Glomerular visceral epithelial cell (primary cell): Measurements from ENCODE around the gene ERCC3.
"Not testable (repeated sequence)": the region's sequence is repeated elsewhere in the genome, so short reads cannot be mapped to it uniquely, and the experiment has no call there.

ENCODE experiments used
- DNase-seq: peaks from one replicate; pipeline ENCODE4 v3.0.0-alpha.2; 2016; ENCODE audit errors: extremely low spot score

Gene ERCC3

GRCh38 chr2:127226520-127227263 lies 67.3 kb downstream of the ERCC3 start:
- DNase-seq = peak; percentile 88

DNA sequence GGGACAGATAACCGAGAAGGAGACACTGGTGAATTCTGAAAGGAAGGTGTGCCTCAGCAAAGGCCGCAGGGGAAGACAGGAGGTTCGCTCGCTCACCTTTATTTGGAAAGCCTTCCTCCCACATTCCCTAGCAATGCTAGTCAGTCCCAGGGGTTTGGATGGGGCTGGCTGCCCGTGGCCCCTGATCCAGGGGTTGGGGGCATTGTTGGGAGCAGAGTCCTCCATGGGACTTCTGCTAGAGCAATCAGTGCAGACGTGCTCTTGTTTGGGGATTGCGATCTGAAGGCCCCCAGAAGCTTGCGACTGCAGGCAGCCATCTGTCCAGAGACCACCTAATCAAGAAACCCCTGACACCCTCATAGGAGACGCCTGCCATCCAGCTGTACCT lies 67.8 kb downstream of the ERCC3 start:
- DNase-seq = no peak

DNA sequence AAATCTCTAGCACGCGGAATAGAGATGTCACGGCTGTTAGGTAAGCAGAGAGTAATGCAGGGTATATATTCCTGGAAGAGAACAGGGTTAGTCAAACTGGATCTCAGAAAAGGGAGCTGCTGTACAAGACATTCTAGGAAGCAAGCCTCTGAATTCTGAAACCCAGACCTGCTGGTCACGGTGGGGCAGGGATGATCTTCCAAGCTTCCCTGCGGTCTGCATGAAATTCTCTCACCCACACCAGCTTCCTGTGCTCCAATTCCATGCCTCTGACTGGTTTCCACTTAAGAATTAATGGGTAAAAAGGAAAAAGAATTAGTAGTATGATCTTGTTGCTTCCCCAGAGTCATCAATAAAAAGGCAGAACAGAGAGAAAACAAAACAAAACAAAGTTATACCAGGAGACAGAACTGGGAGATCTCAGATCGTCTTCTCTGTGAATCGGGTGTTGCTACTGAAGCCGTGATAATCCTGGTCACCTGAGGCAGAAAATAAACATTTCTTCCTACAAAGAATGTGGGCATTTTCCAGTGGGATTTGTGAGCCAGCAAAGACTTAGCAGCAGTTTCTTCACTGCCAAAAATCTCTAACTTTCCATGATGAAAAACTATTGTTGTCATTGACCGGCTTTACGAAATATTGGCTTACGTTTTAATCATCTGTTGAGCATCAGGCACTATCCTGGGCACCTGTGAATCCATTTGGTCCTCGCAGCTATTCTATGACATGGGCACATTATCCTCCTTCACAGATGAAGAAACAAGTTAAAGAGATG lies 68.6 kb downstream of the ERCC3 start:
- peak; percentile 64 for DNase-seq

DNA sequence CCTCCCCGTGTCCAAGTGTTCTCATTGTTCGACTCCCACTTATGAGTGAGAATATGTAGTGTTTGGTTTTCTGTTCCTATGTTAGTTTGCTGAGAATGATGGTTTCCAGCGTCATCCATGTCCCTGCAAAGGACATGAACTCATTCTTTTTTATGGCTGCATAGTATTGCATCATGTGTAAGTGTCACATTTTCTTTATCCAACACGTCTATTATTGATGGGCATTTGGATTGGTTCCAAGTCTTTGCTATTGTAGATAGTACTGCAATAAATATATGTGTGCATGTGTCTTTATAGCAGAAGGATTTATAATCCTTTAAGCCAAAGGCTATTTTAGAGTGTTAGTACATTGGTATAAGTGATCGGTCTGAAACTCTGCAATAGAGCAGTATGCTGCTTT lies 69.8 kb downstream of the ERCC3 start:
- not testable (repeated sequence) for DNase-seq

DNA sequence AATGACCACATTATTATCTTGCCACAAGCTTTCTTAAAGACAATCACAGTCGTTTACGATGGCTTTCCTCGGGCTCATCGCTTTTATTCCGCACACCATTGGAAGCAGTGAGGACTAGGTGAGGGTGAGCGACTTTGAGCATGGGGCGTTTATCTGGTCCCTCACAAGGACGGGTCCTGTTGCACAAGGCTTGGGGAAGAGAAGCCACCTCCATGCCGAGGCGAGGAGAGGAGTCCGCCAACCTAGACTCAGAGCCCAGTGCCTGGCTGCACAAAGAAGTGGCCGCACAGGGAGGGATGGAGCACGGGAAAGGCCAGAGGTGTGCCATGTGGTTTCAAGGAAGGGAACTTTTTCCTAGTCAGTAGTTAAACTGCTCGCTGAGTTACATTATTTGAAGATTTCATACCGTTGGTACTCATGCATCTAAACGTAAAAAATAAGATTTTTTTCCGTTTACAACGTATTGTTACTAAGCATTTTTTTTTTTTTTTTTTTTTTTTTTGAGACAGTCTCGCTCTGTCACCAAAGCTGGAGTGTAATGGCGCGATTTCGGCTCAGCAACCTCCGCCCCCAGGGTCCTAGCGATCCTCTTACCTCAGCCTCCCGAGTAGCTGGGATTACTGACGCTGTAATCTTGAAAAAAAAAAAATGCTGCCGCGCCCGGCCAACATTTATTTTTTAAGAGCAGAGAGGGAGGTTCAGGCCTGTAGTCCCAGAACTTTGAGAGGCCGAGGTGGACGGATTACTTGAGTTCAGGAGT lies 73.0 kb downstream of the ERCC3 start:
- no peak for DNase-seq

DNA sequence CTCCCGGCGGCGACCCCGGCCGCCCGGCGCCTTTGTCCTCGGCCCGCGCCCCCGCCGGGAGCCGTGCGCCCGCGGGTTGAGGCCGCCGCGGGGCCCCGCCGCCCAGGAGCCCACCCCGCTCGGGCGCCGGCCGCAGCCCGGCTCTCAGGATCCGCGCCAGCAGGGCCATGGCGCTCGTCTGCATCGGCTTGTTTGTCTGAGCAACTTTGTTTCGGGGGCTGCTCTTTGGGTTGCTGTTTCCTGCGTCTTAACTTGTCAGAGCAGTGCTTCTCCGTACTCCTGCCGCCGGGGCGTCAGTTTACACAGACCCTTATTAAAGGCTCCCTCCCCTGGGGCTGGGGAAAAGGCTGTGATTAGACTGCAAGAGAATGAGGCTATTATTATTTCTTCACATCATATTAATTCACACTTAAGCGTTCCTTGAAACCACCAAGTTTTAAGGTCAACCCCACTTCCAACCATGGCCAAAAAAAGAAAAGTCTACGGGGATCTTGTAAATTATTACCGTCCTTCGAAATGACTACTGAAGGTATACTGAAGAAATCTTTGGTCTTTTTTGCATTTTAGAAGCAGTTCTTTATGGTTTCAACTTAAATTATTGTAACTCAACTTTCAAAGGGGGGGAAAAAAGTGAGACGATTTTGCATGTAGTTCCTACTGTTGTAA lies 73.7 kb downstream of the ERCC3 start, which contains the start of gene CYP27C1:
CYP27C1 (minus strand) TSS at position 198 of the 666 bp plus-strand sequence; CDS start at position 169, 29 bp downstream.
- peak; percentile 26 for DNase-seq

DNA sequence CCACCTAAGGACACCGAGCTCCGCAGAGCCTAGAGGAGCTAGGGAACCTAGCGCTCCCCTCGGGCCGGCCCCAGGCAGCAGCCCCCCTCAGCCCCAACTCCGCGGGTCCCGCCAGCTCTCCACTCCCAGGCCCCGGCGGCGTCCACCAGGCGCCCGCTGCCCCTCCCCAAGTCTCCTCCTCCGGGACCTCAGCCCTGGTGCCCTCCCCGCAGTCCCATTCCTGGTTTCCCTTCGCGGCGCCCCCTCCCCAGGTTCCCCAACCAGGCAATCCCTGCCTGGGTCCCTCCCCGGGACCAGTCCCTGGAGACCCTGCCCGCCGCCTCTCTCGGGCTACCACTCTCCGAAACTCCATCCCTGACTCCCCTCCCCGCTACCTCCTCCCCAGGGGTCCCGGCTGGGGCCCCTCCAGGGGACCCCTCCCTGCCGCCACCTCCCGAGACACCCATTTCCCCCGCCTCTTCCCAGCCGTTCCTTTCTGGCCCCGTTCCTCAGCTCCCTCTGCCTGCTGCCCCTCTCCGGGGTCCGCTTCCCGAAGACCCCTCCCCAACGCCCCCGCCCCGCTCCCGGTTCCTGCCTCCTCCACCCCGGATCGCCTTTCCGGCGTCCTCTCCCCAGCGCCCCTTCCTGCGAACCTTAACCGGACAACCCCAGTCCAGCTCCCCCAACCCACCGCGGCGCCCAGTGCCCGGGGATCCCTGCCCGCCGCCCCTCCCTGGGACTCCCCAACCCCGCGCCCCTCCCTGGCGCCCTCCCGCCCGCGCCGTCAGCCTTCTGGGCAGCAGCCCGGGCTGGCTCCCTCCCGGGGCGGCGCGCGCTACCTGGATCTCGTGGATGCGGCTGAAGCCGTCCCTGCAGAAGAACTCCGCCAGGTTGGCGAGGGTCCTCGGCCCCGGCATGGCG lies 74.5 kb downstream of the ERCC3 start:
- peak; percentile 31 for DNase-seq

GRCh38 chr2:127218812-127219170 lies 75.2 kb downstream of the ERCC3 start:
- no peak for DNase-seq

DNA sequence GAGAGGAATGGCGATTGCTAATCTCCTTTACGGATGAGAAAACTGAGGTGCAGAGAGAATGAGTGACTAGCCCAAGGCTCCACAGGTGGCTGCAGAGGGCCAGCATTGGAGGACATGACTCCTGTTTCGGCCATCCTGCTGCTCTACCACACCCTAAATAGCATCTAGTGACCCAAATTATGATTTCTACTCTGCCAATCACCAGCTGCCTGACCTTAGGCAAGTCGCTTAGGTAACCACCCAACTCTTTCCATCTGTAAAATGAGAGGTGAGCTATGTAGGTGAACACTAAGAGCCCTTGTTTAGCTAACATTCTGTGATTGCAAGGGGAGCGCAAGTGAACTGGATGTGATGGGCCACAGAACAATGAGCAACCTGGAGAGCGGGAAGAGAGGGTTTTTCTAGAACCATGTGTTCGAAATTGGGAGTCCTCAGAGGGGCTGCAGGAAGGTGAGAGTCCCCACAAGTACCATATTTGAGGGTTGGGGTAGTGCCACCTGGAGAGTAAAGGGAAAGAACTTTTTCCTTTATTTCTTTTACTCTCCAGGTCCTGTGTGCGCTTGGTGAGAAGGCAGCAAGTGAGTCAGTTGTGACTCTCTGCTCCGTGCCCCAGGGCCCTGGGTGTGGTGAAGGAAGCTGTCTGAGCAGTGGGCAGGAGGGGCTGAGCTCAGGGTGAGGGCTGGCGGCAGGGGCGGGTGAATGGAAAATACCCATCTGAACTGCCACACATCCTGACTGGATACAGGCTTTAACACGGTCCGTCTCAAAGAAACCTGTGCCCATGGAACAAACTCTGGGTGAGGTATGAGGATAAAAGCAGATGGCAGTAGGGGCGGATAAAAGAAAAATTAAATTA lies 76.2 kb downstream of the ERCC3 start:
- peak; percentile 81 for DNase-seq

GRCh38 chr2:127216593-127216992 lies 77.4 kb downstream of the ERCC3 start:
- no peak for DNase-seq

DNA sequence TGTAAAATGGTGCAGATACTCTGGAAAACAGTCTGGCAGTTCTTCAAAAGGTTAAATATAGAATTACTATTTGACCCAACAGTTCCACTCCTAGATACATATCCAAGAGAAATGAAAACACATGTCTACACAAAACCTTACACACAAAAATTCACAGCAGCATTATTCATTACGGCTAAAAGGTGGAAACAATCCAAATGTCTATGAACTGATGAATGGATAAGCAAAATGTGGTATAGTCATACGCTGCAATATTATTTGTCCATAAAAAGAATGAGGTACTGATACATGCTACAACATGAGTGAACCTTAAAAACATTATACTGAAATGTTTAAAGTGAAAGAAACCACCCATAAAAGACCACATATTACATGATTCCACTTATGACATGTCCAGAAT lies 77.8 kb downstream of the ERCC3 start:
- no peak for DNase-seq

DNA sequence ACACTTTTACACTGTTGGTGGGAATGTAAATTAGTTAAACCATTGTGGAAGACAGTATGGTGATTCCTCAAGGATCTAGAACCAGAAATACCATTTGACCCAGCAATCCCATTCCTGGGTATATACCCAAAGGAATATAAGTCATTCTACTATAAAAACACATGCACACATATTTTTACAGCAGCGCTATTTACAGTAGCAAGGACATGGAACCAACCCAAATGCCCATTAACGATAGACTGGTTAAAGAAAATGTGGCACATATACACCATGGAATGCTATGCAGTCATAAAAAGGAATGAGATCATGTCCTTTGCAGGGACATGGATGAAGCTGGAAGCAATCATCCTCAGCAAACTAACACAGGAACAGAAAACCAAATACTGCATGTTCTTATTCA lies 79.7 kb downstream of the ERCC3 start:
- not testable (repeated sequence) for DNase-seq

DNA sequence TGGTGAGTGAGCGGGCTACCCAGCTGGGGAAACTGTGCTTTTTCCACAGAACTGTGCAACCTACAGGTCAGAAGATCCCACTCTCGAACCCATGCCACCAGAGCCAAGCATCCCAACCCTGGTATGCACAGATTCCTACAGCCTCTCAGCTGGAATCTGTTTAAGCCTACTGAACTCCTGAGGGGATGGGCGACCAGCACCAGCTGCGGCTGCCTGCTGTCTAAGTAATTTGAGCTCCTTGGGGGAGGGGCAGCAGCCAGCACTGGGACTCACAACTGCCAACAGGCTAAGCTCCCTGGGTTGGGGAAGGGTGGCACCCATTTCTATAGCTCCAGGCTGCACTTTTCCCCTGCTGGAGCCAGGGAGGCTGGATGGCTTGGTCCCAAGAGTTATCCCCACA lies 85.6 kb downstream of the ERCC3 start:
- DNase-seq = no peak
